Esophagus squamous epithelium (tissue), 5 donors: ENCODE measurements around the gene DISP3. TPM values are rescaled to one million over a fixed set of nuclear protein-coding genes. Genes with fewer than 3 reads are reported as not detected.

Source experiments
- DNase-seq: peaks from one replicate; lab custom pipeline; 2025; lab: John Stamatoyannopoulos, UW
- H3K27ac ChIP-seq, 4 donors: fragments of 200-600 bp; sonication (generic); one replicate each; pipeline ENCODE4 v1.5.1; 2016 to 2019; ENCODE audit warnings: mild to moderate bottlenecking in 1 of 4
- H3K27me3 ChIP-seq, 4 donors: fragments of 200-600 bp; sonication (generic); 1 replicate in 3 of 4; 2 replicates in 1 of 4; pipeline versions ENCODE4 v1.5.1 to v1.6.0; 2017 to 2021; ENCODE audit warnings: antibody characterized with exemption in 1 of 4
- H3K36me3 ChIP-seq, 3 donors: fragments of 200-600 bp; sonication (generic); one replicate each; pipeline ENCODE4 v1.5.1; 2016 to 2019
- H3K4me1 ChIP-seq, 3 donors: fragments of 200-600 bp; sonication (generic); one replicate each; pipeline ENCODE4 v1.5.1; 2017 to 2019
- H3K4me3 ChIP-seq, 4 donors: fragments of 200-600 bp; sonication (generic); 1 replicate in 3 of 4; 2 replicates in 1 of 4; pipeline ENCODE4 v1.5.1; 2016 to 2019; ENCODE audit warnings: mild to moderate bottlenecking in 2 of 4, moderate library complexity in 1 of 4
- H3K9me3 ChIP-seq, 3 donors: fragments of 200-600 bp; sonication (generic); one replicate each; pipeline ENCODE4 v1.5.1; 2016 to 2019
- CTCF ChIP-seq, 6 experiments: fragments of 450-650 bp in 4 of 6; fragments of 200-600 bp in 2 of 6; sonication (generic) in 2 of 6; IDR thresholded peaks; one replicate each; pipeline ENCODE4 v1.5.1; 2016 to 2019; ENCODE audit warnings: antibody characterized with exemption in 6 of 6, mild to moderate bottlenecking in 4 of 6, moderate library complexity in 4 of 6
- POLR2A ChIP-seq, 4 donors: fragments of 450-650 bp; IDR thresholded peaks; one replicate each; pipeline ENCODE4 v1.6.1; 2017; ENCODE audit warnings: antibody characterized with exemption in 4 of 4, mild to moderate bottlenecking in 4 of 4, moderate library complexity in 3 of 4
- WGBS, 2 donors: methylation state at CpG; one replicate each; pipeline ENCODE4 v1.1.5; 2018; 5-methylcytosine and 5-hydroxymethylcytosine counted together
- intact Hi-C: fragments of 100-400 bp; cut with DNase I; formaldehyde crosslinking; loops from one replicate; pipeline ENCODE4 v1.15.0; 2022
- total RNA-seq, 4 donors: library from RNA; depleted of rRNA; stranded (reverse); fragments of >200 nt; gene quantifications; one replicate each; pipeline ENCODE4 v1.1.0, GENCODE V29; 2016
- donor health status: DM: yes; HTN: yes; CAD: no.

Gene DISP3
- total RNA-seq, 4 donors from 2014 or later: 0.67 TPM; not detected in 3

GRCh38 chr1:11523261-11523660 lies 44.3 kb downstream of the DISP3 start:
- no peaks in the 10 kb centered on the region for H3K4me1 ChIP-seq
- no peak overlapping the region for H3K4me3 ChIP-seq
- intact Hi-C loops: no loop called here
- no peak overlapping the region for H3K27ac ChIP-seq
- 67 to 76% methylated on average over 6 to 9 of the region's 10 CpGs for WGBS, 2 donors
- no peak for DNase-seq
- H3K9me3 ChIP-seq: no peaks in the 10 kb centered on the region
- no peaks in the 10 kb centered on the region for H3K36me3 ChIP-seq
- H3K27me3 ChIP-seq: no peaks in the 10 kb centered on the region
- TF ChIP-seq POLR2A (IDR thresholded peaks at IDR 0.05) (no peak), CTCF (IDR thresholded peaks at IDR 0.05) (no peak)

DNA sequence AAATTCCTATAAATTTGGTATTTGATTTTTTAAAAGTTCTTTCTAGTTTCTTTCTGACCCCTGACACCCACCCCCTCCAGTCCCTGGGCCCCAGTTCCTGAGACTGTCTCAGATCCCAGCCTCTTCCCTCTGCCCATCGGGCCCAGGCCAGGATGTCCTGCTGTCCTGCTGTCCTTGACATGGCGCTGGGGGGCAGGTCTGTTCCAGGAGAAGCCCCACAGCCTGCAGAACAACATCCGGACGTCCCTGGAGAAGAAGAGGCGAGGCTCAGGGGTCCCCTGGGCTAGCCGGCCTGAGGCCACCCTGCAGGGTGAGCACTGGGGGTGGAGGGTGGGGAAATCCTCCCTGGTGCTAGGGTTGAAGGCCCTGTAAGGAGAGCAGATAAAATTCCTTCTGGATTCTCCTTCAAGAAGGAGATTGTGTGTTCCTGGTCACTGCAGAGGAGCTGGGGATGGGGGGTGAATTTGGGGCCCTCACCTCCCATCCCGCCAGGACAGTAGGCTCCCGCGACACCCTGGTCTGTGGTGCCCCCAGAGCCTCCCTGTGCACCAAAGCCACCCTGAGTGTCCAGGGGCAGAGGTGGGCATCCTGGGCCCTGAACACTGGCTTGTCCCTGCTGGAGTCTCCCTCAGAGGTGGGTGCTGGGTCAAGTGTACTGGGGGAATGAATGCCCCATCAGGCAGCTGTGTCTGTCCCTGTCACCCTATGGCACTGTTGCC lies 45.0 kb downstream of the DISP3 start:
- Histone ChIP-seq H3K27ac (no peak overlapping the region), H3K36me3 (no peaks in the 10 kb centered on the region), H3K9me3 (no peaks in the 10 kb centered on the region), H3K4me3 (no peak overlapping the region), H3K27me3 (no peaks in the 10 kb centered on the region), H3K4me1 (no peaks in the 10 kb centered on the region)
- TF ChIP-seq POLR2A (IDR thresholded peaks at IDR 0.05): no peak
- TF ChIP-seq CTCF (IDR thresholded peaks at IDR 0.05): no peak
- 67% methylated on average over 2 of the region's 9 CpGs; no CpG with 5 or more reads in 1 of the 2 donors for WGBS, 2 donors
- DNase-seq: no peak
- intact Hi-C loops: no loop called here

DNA sequence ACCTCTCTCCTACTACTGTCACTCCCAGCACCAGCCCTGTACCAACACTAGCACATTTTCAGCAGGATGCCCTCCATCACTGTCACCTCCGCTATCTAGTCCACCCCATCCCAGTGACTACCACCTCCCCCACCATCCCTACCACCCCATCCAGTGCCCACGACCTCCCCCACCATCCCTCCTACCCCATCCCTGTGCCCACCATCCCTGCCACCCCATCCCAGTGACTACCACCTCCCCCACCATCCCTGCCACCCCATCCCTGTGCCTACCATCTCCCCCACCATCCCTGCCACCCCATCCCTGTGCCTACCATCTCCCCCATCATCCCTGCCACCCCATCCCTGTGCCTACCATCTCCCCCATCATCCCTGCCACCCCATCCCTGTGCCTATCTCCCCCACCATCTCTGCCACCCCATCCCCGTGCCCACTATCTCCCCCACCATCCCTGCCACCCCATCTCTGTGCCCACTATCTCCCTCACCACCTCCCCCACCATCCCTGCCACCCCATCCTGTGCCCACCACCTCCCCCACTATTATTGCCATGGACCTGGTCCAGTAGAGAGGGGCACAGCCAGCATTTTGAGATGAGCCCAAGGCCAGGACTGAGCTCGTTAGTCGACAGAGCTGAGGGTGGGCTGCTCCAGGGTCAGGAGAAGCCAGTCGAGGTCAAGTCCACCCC lies 45.7 kb downstream of the DISP3 start:
- intact Hi-C loops: no loop called here
- no peak for TF ChIP-seq CTCF (IDR thresholded peaks at IDR 0.05)
- TF ChIP-seq POLR2A (IDR thresholded peaks at IDR 0.05): no peak
- Histone ChIP-seq H3K36me3 (no peaks in the 10 kb centered on the region), H3K4me3 (no peak overlapping the region), H3K27ac (no peak overlapping the region), H3K27me3 (no peaks in the 10 kb centered on the region), H3K9me3 (no peaks in the 10 kb centered on the region), H3K4me1 (no peaks in the 10 kb centered on the region)
- DNase-seq: no peak
- WGBS, 2 donors: 45 to 63% methylated on average over 2 to 5 of the region's 6 CpGs

DNA sequence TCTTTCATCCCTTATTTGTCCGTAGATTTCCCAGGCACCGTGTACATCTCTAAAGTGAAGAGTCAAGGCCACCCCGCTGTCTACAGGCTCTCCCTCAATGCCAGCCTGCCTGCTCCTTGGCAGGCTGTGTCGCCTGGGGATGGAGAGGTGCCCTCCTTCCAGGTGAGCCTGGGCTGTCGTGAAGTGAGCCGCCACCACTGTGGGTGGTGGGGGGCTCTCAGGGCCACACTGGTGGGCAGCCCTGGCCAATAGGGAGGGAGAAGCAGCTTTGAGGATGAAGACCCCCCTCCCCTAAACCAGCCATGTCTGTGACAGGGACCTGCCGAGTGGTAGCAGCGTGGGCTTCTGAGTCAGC lies 46.2 kb downstream of the DISP3 start:
- Histone ChIP-seq H3K9me3 (no peaks in the 10 kb centered on the region), H3K4me1 (no peaks in the 10 kb centered on the region), H3K36me3 (no peaks in the 10 kb centered on the region), H3K27ac (no peak overlapping the region), H3K4me3 (no peak overlapping the region), H3K27me3 (no peaks in the 10 kb centered on the region)
- WGBS, 2 donors: 61% methylated on average over 3 of the region's 8 CpGs; no CpG with 5 or more reads in 1 of the 2 donors
- DNase-seq: no peak
- TF ChIP-seq CTCF (IDR thresholded peaks at IDR 0.05): no peak
- intact Hi-C loops: no loop called here

- intact Hi-C loops: no loop called here
- WGBS, 2 donors: 74 to 83% methylated on average over 7 of the region's 7 CpGs
- TF ChIP-seq CTCF (IDR thresholded peaks at IDR 0.05) (no peak), POLR2A (IDR thresholded peaks at IDR 0.05) (no peak)
- Histone ChIP-seq H3K27me3 (peaks cover 0 to 2% (median 0%) of the 10 kb centered on the region in 4 donors), H3K36me3 (no peaks in the 10 kb centered on the region), H3K4me3 (no peak overlapping the region), H3K4me1 (no peaks in the 10 kb centered on the region), H3K9me3 (no peaks in the 10 kb centered on the region), H3K27ac (no peak overlapping the region)
- no peak for DNase-seq
Measured at GRCh38 chr1:11525516-11525915, 46.6 kb downstream of the DISP3 start.
